ENCODE results near the gene PLCG2. TPM values are rescaled to one million over a fixed set of nuclear protein-coding genes. Genes with fewer than 3 reads are reported as not detected.

Gene PLCG2
- total and polyA plus RNA-seq, 9 donors = 3.3 to 16.4 (median 5.6) TPM

DNA sequence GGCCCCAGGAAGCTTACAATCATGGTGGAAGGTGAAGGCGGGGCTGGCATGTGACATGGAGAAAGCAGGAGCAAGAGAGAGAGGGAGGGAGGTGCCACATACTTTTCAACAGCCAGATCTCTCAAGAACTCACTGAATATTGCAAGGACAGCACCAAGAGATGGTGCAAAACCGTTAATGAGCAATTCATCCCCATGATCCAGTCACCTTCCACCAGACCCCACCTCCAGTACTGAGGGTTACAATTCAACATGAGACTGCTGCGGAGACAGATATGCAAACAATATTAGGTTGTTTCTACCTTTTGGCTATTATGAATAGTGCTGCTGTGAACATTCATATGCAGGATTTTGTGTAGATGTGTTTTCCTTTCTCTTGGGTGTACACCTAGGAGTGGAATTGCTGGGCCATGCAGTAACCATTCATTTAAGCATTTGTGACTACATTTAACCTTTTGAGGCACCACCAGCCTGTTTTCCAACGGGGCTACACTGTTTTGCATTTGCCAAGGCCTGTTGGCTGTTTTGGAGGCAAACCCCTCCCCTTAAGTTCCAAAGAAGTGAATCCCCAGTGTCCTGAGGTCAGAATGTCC is 28.8 kb downstream of the PLCG2 start:
- DNase-seq = no peak
- intact Hi-C loops (cut with DNase I) = no loop called here
- Histone ChIP-seq H3K36me3 (no peaks in the 10 kb centered on the region), H3K4me3 (no peak overlapping the region), H3K9me3 (no peaks in the 10 kb centered on the region), H3K4me1 (ENCODE audit: insufficient read depth) (no peaks in the 10 kb centered on the region), H3K27ac (no peak overlapping the region), H3K27me3 (no peaks in the 10 kb centered on the region)
- TF ChIP-seq EP300 (IDR thresholded peaks at IDR 0.05) (no peak), POLR2A (IDR thresholded peaks at IDR 0.05) (no peak)
- TF ChIP-seq, protein P1, sequence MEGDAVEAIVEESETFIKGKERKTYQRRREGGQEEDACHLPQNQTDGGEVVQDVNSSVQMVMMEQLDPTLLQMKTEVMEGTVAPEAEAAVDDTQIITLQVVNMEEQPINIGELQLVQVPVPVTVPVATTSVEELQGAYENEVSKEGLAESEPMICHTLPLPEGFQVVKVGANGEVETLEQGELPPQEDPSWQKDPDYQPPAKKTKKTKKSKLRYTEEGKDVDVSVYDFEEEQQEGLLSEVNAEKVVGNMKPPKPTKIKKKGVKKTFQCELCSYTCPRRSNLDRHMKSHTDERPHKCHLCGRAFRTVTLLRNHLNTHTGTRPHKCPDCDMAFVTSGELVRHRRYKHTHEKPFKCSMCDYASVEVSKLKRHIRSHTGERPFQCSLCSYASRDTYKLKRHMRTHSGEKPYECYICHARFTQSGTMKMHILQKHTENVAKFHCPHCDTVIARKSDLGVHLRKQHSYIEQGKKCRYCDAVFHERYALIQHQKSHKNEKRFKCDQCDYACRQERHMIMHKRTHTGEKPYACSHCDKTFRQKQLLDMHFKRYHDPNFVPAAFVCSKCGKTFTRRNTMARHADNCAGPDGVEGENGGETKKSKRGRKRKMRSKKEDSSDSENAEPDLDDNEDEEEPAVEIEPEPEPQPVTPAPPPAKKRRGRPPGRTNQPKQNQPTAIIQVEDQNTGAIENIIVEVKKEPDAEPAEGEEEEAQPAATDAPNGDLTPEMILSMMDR (IDR thresholded peaks at IDR 0.05) = no peak
- WGBS, 3 donors = 58 to 74% (median 63%) methylated on average over 4 of the region's 4 CpGs

DNA sequence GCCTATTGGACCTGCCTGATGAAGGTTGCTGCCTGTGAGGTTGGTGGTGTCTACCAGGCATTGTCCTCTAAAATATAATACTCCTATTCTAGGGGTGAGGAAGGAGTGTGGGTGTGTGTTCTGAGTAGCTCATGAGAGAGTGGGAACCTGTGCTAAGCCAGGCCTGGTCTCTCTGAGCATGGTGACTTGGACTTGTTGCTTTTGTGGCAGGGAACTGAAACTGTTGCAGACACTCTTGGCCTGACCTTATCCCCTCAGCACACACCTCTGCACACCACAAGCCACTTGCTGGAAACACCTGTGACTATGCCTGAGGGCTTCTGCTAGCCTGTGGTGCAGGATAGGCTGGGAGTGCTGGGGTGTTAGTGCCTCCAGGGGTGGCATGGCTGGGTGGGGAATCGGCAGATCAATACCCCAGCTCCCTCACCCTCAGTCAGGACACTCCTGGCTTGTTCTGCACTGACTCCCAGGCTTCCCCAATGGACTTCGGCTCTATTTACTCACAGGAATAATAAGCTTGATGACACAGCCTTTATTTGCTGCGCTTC is 29.9 kb downstream of the PLCG2 start:
- WGBS, 3 donors = 85 to 89% (median 85%) methylated on average over 3 of the region's 3 CpGs
- Histone ChIP-seq H3K4me1 (ENCODE audit: insufficient read depth) (no peaks in the 10 kb centered on the region), H3K27me3 (no peaks in the 10 kb centered on the region), H3K27ac (no peak overlapping the region), H3K9me3 (no peaks in the 10 kb centered on the region), H3K36me3 (no peaks in the 10 kb centered on the region), H3K4me3 (no peak overlapping the region)
- intact Hi-C loops (cut with DNase I) = no loop called here
- TF ChIP-seq, protein P1 (IDR thresholded peaks at IDR 0.05) = no peak
- TF ChIP-seq POLR2A (IDR thresholded peaks at IDR 0.05) = no peak
- DNase-seq = no peak

DNA sequence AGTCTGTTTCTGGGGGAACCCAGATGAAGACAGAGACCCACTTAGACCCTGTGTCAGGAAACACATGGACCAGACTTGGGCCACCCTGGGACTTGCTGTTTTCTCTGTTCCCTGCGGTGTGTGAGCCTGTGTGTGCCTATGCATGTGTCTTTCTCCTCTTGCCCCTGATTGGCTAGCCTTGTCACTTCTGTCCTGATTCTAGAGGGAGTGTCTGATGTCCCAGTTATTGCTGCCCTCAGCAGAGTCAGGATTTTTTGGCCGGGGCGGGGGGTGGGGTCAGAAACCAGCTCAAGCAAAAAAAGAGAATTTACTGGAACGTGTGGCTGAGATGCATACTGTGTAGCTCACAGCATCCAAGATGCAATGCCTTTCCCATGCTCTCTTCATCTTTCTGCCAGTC is 30.5 kb downstream of the PLCG2 start:
- H3K27ac ChIP-seq = no peak overlapping the region
- no peaks in the 10 kb centered on the region for H3K4me1 ChIP-seq (ENCODE audit: insufficient read depth)
- no peak for DNase-seq
- no peak overlapping the region for H3K4me3 ChIP-seq
- H3K36me3 ChIP-seq = no peaks in the 10 kb centered on the region
- no peak for TF ChIP-seq POLR2A (IDR thresholded peaks at IDR 0.05)
- TF ChIP-seq EP300 (IDR thresholded peaks at IDR 0.05) = no peak
- TF ChIP-seq, protein P1 (IDR thresholded peaks at IDR 0.05) = no peak
- intact Hi-C loops (cut with DNase I) = no loop called here
- H3K27me3 ChIP-seq = no peaks in the 10 kb centered on the region
- WGBS, 3 donors = 60 to 85% (median 77%) methylated on average over 4 of the region's 4 CpGs
- no peaks in the 10 kb centered on the region for H3K9me3 ChIP-seq

DNA sequence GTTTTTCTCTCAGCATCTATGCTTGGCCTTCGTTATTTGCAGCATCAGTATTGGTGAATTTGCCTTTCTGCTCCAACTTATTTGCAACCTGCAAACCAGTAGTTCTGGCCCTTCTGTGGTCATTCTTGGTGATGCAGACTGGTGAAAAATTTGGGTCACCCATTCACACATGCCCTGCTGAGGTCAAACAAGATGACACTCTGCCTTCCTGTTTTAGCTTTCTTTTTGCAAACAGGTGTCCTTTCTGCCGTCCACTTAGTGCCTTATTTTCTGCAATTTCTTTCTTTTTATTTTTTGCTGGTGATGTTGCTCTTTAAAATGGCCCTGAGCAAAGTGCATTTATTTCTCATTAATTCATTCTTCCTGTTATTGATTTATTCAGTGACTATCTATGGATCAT is 31.3 kb downstream of the PLCG2 start:
- Histone ChIP-seq H3K9me3 (no peaks in the 10 kb centered on the region), H3K27me3 (no peaks in the 10 kb centered on the region), H3K27ac (no peak overlapping the region), H3K4me1 (ENCODE audit: insufficient read depth) (no peaks in the 10 kb centered on the region), H3K4me3 (no peak overlapping the region), H3K36me3 (no peaks in the 10 kb centered on the region)
- intact Hi-C loops (cut with DNase I) = no loop called here
- no peak for DNase-seq
- WGBS, 3 donors = 62 to 79% (median 64%) methylated on average over 2 of the region's 2 CpGs
- TF ChIP-seq, protein P1 (IDR thresholded peaks at IDR 0.05) = no peak
- no peak for TF ChIP-seq POLR2A (IDR thresholded peaks at IDR 0.05)
- no peak for TF ChIP-seq EP300 (IDR thresholded peaks at IDR 0.05)

All from ovary (tissue), 9 donors.